Putamen (tissue), 1 donor: Measurements from ENCODE around the gene TTC7B.
A peak's percentile ranks its signal among the peaks of the same experiment; 100 is the strongest.
"Not testable (repeated sequence)": the region's sequence is repeated elsewhere in the genome, so short reads cannot be mapped to it uniquely, and the experiment has no call there.

Experiments
- DNase-seq: peaks from one replicate; pipeline ENCODE4 v3.0.0-alpha.2; 2016; ENCODE audit warnings: low spot score

The TTC7B gene

GRCh38 chr14:90830931-90831701, 14.9 kb upstream of the TTC7B start:
- no peak for DNase-seq

- no peak for DNase-seq
These were observed 13.4 kb upstream of the TTC7B start for GRCh38 chr14:90829677-90830076.

GRCh38 chr14:90828642-90829487, 12.6 kb upstream of the TTC7B start:
- no peak for DNase-seq

- DNase-seq, result peak; percentile 93
These were observed 11.8 kb upstream of the TTC7B start for GRCh38 chr14:90827919-90828610.

GRCh38 chr14:90823542-90823941, 7.3 kb upstream of the TTC7B start:
- not testable (repeated sequence) for DNase-seq

GRCh38 chr14:90820958-90821357, 4.7 kb upstream of the TTC7B start:
- DNase-seq, result no peak

GRCh38 chr14:90819734-90820393, 3.6 kb upstream of the TTC7B start:
- no peak for DNase-seq

- DNase-seq, result no peak
These were observed 2.5 kb upstream of the TTC7B start for GRCh38 chr14:90818715-90819114.

- no peak for DNase-seq
These were observed 629 bp upstream of the TTC7B start for GRCh38 chr14:90816681-90817436.

- DNase-seq, result no peak
These were observed 733 bp downstream of the TTC7B start for GRCh38 chr14:90815572-90815821.

- DNase-seq, result no peak
These were observed 1.2 kb downstream of the TTC7B start for GRCh38 chr14:90814806-90815571.

GRCh38 chr14:90813442-90813841, 2.8 kb downstream of the TTC7B start:
- no peak for DNase-seq

GRCh38 chr14:90812109-90812508, 4.1 kb downstream of the TTC7B start:
- no peak for DNase-seq

- no peak for DNase-seq
These were observed 4.6 kb downstream of the TTC7B start for GRCh38 chr14:90811641-90812040.

- no peak for DNase-seq
These were observed 5.4 kb downstream of the TTC7B start for GRCh38 chr14:90810806-90811205.

GRCh38 chr14:90809530-90810312, 6.5 kb downstream of the TTC7B start:
- DNase-seq, result no peak

GRCh38 chr14:90808759-90809529, 7.3 kb downstream of the TTC7B start:
- no peak for DNase-seq

GRCh38 chr14:90807060-90807459, 9.2 kb downstream of the TTC7B start:
- DNase-seq, result no peak
